Activated B cell treated with CpG ODN at 0.5 μM for 24 hours (primary cell): ENCODE measurements around the gene ZNF576. TPM values are rescaled to one million over a fixed set of nuclear protein-coding genes. Genes with fewer than 3 reads are reported as not detected.

Source experiments
- ATAC-seq: fragments of 200-7000 bp; cut with Tn5 transposase; one replicate; pipeline ENCODE4 v1.10.0; 2021; ENCODE audit warnings: low read depth, mild to moderate bottlenecking, moderate library complexity
- CTCF ChIA-PET: fragments of 350-600 bp; sonication (Branson Sonifier 250); formaldehyde crosslinking; loops from one replicate; lab custom pipeline; 2021; ENCODE audit warnings: antibody characterized with exemption; lab: Charles Lee
- POLR2A ChIA-PET: fragments of 350-600 bp; sonication (Branson Sonifier 250); formaldehyde crosslinking; loops from one replicate; lab custom pipeline; 2021; ENCODE audit warnings: antibody characterized with exemption; lab: Charles Lee
- DNase-seq: peaks from one replicate; pipeline ENCODE4 v3.0.0; 2022
- H3K27ac Mint-ChIP-seq: one replicate; pipeline ENCODE4 v1.8.0; 2020; ENCODE audit warnings: mixed read lengths
- H3K27me3 Mint-ChIP-seq: one replicate; pipeline ENCODE4 v1.8.0; 2021; ENCODE audit warnings: mixed read lengths
- H3K36me3 Mint-ChIP-seq: one replicate; pipeline ENCODE4 v1.8.0; 2021; ENCODE audit warnings: low read depth, mixed read lengths
- H3K4me1 Mint-ChIP-seq: one replicate; pipeline ENCODE4 v1.8.0; 2021; ENCODE audit warnings: mixed read lengths
- H3K4me3 Mint-ChIP-seq: one replicate; pipeline ENCODE4 v1.8.0; 2020; ENCODE audit warnings: mild to moderate bottlenecking, mixed read lengths
- H3K9me3 Mint-ChIP-seq: one replicate; pipeline ENCODE4 v1.8.0; 2020; ENCODE audit warnings: mixed read lengths
- intact Hi-C: fragments of 100-400 bp; cut with micrococcal nuclease; formaldehyde crosslinking; loops from one replicate; pipeline ENCODE4 v1.15.1; 2024
- total RNA-seq: library from RNA; stranded (reverse); gene quantifications from 2 replicates; pipeline ENCODE4 v1.2.3, GENCODE V29; 2022
- TF ChIP-seq, protein P1 (sequence below): fragments of 200-600 bp; IDR thresholded peaks from one replicate; pipeline ENCODE4 v1.8.0; 2022; ENCODE audit warnings: antibody characterized with exemption, mild to moderate bottlenecking

Gene ZNF576
- total RNA-seq, 1 donor from 2014 or later: 17.3 TPM

DNA sequence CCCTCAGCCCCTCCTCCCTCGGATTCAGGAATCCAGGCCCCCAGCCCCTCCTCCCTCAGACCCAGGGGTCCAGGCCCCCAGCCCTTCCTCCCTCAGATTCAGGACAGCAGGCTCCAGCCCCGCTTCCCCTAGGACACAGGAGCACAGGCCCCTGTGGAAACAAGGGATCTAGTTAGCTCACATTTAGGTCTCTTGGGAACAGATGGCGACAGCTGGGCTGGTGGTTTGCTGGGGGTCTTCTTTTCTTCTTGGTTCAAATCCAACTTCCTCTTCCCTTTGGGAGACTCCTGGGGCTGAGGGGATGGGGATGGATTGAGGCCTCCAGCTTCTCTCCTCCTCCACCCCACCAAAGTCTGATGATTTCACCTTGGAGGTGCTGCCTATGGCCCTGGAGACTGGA, 43.8 kb upstream of the ZNF576 start:
- no peak overlapping the region for H3K4me3 Mint-ChIP-seq
- ChIA-PET CTCF (interaction anchor here (1.6 to 7.8 kb wide), 2 partner anchors 36 to 43 kb away, joined by 4 to 92 read pairs; partner anchors contain the start of genes IRGQ and ZNF576), POLR2A (no interaction called here)
- no peaks in the 10 kb centered on the region for H3K27me3 Mint-ChIP-seq
- no peak overlapping the region for H3K27ac Mint-ChIP-seq
- DNase-seq: no peak
- H3K4me1 Mint-ChIP-seq: peaks cover 8% of the 10 kb centered on the region
- peaks cover 62% of the 10 kb centered on the region for H3K36me3 Mint-ChIP-seq
- TF ChIP-seq, protein P1, sequence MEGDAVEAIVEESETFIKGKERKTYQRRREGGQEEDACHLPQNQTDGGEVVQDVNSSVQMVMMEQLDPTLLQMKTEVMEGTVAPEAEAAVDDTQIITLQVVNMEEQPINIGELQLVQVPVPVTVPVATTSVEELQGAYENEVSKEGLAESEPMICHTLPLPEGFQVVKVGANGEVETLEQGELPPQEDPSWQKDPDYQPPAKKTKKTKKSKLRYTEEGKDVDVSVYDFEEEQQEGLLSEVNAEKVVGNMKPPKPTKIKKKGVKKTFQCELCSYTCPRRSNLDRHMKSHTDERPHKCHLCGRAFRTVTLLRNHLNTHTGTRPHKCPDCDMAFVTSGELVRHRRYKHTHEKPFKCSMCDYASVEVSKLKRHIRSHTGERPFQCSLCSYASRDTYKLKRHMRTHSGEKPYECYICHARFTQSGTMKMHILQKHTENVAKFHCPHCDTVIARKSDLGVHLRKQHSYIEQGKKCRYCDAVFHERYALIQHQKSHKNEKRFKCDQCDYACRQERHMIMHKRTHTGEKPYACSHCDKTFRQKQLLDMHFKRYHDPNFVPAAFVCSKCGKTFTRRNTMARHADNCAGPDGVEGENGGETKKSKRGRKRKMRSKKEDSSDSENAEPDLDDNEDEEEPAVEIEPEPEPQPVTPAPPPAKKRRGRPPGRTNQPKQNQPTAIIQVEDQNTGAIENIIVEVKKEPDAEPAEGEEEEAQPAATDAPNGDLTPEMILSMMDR: no peak
- no peaks in the 10 kb centered on the region for H3K9me3 Mint-ChIP-seq
- intact Hi-C loops: loop anchor here (10.0 kb wide), 1 partner anchor 192 kb away; no protein-coding TSS in a partner anchor
- ATAC-seq: no peak

DNA sequence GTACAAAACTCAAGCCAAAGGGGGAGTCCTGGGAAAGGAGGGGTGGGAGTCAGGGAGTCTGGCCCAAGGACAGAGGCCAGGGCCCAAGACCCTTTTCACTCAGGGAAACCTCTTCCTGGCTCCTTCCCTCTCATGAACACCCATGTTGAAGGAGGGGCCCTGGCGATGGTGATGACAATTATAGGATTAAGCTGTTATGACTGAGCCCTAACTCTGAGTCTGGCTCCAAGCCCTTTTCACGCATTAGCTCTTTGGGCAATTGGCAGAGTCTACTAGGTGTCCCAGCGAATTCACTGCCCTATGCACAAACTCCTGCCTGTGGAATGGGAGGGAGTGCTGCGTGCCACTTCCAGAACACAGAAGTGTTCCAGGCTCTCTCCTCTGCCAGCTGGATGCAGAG, 42.7 kb upstream of the ZNF576 start:
- H3K36me3 Mint-ChIP-seq: peaks cover 63% of the 10 kb centered on the region
- H3K4me3 Mint-ChIP-seq: no peak overlapping the region
- H3K4me1 Mint-ChIP-seq: peaks cover 8% of the 10 kb centered on the region
- no peak overlapping the region for H3K27ac Mint-ChIP-seq
- ChIA-PET POLR2A (interaction anchor here (1.4 kb wide), 1 partner anchor 41 kb away, joined by 4 read pairs; no protein-coding TSS in a partner anchor), CTCF (interaction anchor here (1.6 to 7.8 kb wide), 3 partner anchors 35 to 121 kb away, joined by 4 to 92 read pairs (median 4); partner anchors contain the start of genes IRGQ and ZNF576)
- DNase-seq (no peak), ATAC-seq (no peak)
- H3K27me3 Mint-ChIP-seq: no peaks in the 10 kb centered on the region
- intact Hi-C loops: loop anchor here (10.0 kb wide), 1 partner anchor 191 kb away; no protein-coding TSS in a partner anchor
- TF ChIP-seq, protein P1: no peak
- H3K9me3 Mint-ChIP-seq: no peaks in the 10 kb centered on the region

DNA sequence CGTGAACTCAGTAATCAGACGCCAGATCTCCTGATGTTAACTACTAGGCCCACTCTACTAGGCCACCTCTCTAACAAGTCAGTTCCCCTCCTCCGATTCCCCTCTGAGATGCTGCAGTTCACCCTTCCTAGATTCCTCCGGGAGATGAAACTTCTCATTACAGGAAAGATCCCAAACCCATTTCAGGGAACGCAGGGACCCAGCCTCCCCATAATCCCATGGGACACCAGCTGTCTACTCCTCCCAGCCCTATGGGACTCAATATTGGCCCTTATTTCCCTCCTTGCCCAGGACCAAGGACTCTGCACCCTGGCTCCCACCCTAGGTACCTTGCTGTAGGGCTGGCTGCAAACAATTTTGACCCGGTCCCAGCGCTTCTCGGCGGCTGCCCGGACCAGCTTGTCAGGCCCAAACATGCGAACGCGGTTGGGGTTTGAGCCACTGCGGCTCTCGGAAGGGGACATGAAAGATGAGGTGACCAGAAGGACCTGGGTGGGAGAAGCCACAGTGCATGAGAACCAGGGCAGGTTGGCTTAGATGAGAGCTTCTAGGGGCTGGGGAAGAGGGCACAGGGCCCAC, 42.0 kb upstream of the ZNF576 start:
- Mint-ChIP-seq H3K27ac (no peak overlapping the region), H3K36me3 (peaks cover 60% of the 10 kb centered on the region), H3K4me3 (no peak overlapping the region), H3K27me3 (no peaks in the 10 kb centered on the region), H3K4me1 (peaks cover 9% of the 10 kb centered on the region), H3K9me3 (no peaks in the 10 kb centered on the region)
- POLR2A ChIA-PET: interaction anchor here (1.4 to 1.6 kb wide), 2 partner anchors 40 kb away, joined by 4 to 10 read pairs; no protein-coding TSS in a partner anchor
- no peak for DNase-seq
- CTCF ChIA-PET: interaction anchor here (0.7 to 7.8 kb wide), 18 partner anchors 10 to 256 kb away, joined by 3 to 92 read pairs (median 8); partner anchors contain the start of genes IRGQ, PINLYP, XRCC1 and ZNF575
- intact Hi-C loops: loop anchor here (10.0 kb wide), 1 partner anchor 190 kb away; no protein-coding TSS in a partner anchor
- TF ChIP-seq, protein P1: no peak
- ATAC-seq: no peak

DNA sequence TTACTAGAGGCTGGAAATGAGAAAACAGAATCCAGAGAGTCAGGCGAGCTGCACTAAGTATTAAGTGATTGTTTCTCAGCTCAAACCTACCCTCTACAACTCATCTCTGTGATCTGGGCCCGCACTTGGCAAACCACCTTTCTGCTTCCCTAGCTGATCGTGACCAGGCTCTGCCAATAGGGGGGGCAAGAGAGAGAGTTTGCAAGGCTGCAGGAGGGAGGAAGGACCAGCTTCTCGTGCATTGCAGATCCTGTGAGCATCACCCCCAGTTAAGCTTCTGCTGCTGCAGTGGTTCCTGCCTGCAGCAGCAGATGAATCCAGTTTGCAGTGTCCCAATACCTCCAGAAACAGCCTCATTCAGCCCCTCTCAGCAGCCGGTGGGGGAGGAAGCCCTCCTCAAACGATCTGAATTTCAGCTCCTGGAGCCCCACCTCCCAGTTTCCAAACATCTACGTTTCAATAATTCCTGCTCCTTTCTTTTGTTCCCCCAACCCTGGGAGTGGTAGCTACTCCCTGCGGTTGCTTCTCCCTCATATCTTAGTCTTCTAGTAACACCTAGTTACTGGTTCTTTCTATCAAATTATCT, 41.1 kb upstream of the ZNF576 start:
- no peak overlapping the region for H3K4me3 Mint-ChIP-seq
- peak; percentile 55 for DNase-seq
- peaks cover 13% of the 10 kb centered on the region for H3K4me1 Mint-ChIP-seq
- POLR2A ChIA-PET: interaction anchor here (1.6 kb wide), 1 partner anchor 39 kb away, joined by 10 read pairs; no protein-coding TSS in a partner anchor
- peaks cover 57% of the 10 kb centered on the region for H3K36me3 Mint-ChIP-seq
- ATAC-seq: peak; percentile 98
- intact Hi-C loops: loop anchor here (1.0 to 10.0 kb wide), 6 partner anchors 22 to 254 kb away; partner anchors contain the start of gene ZNF575
- no peak overlapping the region for H3K27ac Mint-ChIP-seq
- CTCF ChIA-PET: interaction anchor here (0.5 to 7.8 kb wide), 23 partner anchors 9 to 255 kb away, joined by 3 to 92 read pairs (median 6); partner anchors contain the start of genes IRGQ, PINLYP, XRCC1 and ZNF575
- H3K9me3 Mint-ChIP-seq: no peaks in the 10 kb centered on the region
- no peaks in the 10 kb centered on the region for H3K27me3 Mint-ChIP-seq
- TF ChIP-seq, protein P1: no peak
